SKM-1 (cell line): ENCODE measurements around the gene COPS3.

Experiments
- DNase-seq: peaks from one replicate; lab custom pipeline; 2025; ENCODE audit not compliant: unreplicated experiment; lab: John Stamatoyannopoulos, UW

Gene COPS3

DNA sequence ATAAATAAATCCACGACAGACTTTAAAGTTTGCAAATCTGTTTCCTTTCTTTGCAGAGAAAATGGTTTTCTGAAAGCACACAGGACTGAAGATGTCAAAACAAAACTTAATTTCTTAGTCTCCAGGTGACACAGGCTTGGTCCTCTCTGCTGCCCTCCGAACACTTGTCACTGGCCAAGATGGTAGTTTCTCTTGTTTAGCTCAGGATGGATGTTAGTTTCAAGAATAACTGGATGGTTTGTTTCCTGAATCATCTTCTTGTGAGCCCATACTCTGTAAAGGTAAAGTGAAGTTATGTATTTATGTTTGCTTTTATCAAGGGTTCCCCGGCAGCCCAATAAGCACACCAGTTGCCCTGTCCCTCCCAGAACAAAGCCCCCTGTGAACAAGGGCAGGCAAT, 34.2 kb downstream of the COPS3 start:
- DNase-seq: no peak

DNA sequence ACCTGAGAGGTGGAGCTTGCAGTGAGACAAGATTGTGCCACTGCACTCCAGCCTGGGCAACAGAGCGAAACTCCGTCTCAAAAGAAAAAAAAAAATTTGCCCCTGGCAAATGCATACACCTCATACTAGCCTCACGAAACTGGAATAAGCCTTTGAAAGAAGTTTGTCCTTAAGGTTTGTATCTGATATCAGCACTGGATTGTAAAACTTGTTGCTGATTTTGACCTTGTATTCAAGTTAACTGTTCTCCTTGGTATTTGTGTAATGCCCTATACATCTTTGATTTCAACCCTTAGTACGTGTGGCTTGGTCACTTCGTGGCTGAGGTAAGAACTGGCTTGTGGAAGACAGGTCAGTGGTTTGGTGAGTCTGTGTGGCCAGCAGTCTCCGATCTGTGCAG, 37.9 kb downstream of the COPS3 start:
- DNase-seq: no peak

DNA sequence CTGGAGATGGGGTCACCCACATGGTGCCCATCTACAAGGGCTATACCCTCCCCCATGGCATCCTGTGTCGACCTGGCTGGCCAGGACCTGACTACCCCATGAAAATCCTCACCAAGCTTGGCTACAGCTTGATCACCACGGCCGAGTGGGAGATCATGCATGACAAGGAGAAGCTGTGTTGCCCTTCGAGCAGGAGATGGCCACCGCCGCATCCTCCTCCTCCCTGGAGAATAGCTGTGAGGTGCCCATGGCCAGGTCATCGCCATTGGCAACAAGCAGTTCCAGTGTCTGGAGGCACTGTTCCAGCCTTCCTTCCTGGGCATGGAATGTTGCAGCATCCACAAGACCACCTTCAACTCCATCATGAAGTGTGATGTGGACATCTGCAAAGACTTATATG, 38.8 kb downstream of the COPS3 start:
- DNase-seq: no peak

DNA sequence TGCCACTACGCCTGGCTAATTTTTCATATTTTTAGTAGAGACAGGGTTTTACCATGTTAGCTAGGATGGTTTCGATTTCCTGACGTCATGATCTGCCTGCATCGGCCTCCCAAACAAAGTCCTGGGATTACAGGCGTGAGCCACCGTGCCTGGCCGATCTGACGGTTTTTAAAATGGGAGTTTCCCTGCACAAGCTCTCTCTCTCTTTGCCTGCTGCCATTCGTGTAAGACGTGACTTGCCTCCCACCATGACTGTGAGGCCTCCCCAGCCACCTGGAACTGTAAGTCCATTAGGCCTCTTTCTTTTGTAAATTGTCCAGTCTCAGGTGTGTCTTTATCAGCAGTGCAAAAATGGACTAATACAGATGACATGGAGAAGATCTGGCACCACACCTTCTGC, 39.4 kb downstream of the COPS3 start:
- DNase-seq: no peak

DNA sequence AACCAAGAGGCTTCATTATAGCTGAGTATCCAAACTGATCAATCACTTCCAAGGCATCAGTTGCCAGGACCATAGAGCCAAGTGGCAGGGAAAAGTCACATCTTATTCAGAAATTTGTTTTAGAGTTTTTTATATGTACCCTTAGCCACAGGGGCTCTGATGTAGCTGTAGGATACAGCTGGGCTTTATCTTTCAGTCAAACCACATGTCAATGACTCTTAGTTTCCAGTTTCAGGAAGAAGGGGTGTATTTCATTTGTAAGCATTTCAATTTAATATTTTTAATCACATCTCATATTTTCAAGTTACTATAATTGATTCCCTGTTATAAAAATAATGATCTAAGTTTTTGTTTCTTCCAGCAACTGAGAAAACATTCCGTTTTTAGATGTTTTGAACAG, 41.2 kb downstream of the COPS3 start:
- DNase-seq: no peak

DNA sequence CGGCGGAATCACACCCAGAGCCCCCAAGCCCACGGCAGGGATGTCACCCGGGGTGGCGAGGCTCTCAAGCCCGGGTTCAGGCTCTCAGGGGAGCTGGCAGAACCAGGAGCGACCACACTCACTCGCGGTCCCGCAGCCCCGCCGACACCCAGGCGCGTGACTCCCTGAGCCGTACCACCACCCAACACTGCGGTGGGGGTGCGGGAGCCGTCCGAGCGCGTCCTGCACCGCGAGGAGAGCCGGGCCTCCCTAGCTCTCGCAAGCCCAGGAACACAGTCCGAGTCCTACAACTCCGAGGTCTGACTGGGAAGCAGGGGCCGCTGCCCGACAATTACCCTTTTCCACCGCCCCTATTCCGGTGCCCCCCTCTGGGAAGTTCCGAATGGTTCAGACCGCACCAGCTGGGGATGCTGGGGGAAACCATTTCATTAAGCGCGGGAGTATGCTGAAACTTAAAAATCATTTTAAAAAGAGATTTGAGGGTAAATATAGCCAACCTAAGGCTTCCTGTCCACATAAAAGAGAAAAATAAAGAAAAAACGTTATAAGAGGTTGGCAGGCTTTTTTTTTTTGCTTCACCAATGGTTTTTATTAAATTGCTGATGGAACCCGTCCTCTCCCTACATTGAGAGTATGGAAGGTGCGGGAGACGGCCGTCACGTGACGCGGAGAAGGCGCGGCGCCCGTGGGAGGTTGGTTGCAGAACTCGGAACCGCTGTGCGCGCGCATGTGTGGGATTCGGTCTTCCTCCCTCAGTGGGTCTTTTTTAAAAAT, 43.8 kb downstream of the COPS3 start, which contains the start of gene FLCN:
TSS of gene FLCN (minus strand) at position 143 of the 774 bp plus-strand sequence. CDS start 9,031 bp downstream, outside the sequence.
- DNase-seq: peak; percentile 87

DNA sequence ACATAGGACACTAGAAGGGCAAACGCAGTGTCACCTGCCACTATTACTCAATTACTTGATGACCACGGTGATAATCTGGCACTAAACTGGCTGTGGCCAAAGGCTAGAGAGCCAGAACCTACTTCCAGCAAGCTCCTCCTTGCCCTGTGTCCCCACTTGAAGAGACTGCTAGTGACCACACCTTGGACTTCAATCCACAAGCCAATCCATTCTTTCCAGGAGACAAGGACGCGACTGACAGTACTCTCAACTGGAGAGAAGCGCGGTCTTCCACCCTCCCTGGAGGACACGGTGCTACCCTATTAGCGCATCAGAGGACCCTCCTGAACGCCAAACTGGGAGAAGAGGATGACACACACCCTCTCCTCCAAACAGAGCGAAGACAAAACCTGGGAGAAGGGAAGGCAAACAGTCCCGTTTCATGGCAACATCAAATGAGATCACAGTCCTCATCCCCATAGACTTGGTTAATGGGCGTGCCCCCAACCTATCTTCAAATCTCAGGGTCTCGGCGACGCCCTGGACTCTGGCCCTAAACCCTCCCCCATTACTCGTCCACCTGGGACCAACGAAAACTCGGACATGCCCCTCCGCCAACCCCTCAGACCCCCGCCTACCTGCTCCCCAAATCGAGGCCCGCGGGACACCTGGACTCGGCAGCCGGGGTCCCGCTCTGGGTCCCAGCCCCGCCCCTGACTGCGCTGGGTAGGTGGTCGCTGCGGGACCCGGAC, 44.6 kb downstream of the COPS3 start:
- DNase-seq: no peak

DNA sequence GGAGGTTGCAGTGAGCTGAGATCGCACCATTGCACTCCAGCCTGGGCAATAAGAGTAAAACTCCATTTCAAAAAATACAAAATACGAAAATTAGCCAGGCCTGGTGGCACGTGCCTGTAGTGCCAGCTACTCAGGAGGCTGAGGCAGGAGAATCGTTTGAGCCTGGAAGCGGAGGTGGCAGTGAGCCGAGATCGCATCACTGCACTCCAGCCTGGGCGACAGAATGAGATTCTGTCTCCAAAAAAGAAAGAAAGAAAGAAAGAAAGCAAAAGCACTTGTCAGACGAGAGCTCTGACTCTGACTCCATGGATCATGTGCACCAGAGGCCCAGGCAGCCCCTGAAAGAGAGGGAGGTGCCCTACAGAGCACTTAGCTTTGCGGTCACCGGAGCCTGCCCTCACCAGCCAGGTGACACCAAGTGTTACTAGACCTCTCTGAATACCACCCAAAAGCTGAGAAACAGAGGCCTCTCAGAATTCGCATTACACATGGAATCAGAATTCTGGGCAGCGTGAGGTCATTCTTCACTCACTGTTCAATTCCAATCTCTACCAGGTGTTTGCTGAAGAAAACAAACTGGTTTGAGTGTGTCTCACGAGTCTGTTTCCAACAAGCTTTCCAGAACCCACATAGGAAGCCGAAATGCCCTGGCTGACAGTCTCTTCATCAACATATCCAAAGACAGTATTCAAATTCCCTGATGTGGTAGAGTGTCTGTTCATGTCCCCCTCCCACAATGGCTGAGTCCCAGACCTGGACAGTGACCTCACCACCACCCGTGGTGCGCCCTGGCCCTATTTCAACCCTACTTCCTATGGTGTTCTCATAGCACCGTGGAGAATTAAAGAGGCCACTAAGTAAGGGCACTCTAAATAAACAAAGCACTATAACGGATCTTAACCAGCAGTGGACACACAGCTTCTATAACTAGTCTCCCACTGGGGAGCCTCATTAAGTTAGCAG, 45.6 kb downstream of the COPS3 start:
- DNase-seq: no peak

DNA sequence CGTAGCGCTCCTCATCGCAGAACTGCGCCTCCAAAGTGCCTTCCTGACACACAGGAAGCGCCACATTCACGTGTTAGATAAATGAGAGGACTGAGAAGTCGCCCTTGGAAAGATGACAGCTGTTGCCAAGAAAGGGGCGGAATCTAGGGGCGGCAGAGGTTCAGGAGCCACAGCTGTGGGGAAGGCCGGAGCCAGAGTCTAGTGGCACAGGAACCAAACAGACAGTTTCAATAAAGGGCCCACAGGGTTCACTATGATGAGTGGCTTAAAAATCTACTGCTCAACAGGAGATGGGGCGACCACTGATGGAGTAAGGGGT, 48.8 kb downstream of the COPS3 start:
- DNase-seq: no peak

DNA sequence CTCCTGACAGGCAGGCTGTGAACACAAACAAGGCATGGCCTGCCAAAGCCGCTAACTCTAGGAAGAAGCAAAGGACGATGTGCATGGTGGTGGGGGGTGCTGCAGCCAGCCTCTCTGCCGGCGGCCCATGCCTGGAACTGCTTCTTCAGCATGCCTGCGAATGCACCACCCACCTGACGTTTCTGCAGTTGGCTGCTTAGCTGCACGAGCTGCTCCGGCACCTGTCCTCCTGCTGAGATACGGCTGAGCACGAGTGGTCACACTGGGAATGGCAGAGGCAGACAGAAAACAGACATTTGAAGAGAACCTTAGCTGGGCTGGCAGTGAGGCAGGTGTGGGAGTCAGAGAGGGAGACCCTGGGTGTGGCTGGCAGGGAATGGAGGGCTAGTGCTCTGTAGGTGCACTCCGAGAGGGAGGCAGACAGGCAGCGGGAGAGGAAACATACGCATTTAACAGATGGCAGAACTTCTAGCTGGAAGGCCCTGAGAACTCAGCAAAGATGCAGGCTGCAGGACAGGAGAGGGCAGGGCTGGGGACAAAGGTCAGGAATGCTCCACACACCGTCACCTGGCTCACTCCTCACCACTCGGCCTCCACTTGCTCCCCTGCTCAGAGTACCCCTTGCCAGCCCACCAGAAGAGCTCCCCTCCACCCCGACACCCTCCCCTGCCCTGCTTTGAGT, 49.3 kb downstream of the COPS3 start:
- no peak for DNase-seq

DNA sequence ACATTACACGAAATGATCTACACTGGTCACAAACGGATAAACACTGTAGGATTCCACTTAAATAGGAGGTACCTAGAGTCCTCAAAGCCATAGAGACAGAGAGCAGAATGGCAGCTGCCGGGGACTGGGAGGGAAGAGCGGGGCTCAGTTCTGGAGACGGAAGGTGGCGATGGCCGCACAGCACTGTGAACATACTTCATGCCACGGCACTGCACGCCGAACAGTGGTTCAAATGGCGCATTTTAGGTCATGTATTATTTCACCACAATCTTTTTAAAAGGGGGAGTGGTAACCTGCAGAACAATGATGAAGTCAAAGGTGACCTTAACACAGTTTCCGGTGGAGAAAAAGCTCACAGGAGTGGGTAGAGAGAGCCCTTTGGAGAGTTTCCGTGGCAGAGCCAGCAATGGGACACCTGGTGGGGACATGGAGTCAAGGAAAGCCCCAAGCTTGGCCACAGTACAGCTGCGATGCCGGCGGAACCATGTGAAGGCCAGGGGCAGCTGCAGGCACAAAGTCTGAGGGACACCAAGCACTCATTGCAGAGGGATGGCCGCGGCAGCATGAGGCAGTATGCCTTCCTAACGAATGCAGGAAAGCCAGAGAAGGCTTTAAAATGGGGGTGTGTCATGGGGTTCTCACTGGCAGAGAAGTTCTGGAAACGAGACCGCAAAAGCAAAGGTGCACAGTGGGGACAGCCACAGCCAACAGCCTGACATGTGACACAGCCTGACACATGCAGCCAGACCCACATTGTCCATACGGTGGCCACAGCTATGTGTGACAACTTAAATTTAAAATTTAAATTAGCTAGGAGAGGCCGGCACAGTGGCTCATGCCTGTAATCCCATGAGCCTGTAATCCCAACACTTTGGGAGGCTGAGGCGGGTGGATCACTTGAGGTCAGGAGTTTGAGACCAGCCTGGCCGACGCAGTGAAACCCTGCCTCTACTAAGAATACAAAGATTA, 51.3 kb downstream of the COPS3 start:
- no peak for DNase-seq

DNA sequence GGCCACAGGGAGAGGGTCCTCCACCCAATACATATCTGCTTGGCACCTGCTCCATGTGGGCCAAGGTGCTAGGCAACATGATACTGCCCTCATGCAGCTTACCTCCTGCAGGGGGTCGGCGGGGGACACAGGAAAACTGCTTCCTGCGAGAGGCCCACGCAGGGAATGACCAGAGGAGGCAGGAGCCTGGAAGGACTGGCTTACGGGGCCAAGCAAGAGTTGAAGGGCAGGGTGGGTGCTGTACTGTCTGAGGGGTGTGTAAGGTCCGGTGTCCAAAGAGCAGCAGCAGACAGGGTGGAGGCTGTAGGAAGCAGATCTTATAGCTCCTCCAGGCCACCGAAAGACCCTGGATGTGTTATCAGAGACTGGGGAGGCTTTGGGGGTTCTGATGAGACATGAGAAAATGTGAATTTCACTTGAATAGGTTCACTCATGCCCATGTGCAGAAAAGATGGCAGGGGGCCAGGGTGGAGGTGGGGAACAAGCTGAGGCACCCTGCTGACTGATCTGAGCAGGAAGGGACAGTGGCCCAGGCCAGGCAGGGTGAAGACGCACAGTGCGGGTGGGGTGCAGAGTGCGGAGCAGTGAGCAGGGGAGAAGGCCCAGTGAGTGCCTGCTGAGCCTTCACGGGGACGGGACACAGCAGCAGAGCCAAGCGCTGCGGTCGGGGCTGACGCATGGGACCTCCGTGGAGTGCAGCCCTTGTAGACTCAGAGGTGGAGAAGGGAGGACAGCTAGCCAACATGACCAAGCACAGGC, 52.3 kb downstream of the COPS3 start:
- no peak for DNase-seq

DNA sequence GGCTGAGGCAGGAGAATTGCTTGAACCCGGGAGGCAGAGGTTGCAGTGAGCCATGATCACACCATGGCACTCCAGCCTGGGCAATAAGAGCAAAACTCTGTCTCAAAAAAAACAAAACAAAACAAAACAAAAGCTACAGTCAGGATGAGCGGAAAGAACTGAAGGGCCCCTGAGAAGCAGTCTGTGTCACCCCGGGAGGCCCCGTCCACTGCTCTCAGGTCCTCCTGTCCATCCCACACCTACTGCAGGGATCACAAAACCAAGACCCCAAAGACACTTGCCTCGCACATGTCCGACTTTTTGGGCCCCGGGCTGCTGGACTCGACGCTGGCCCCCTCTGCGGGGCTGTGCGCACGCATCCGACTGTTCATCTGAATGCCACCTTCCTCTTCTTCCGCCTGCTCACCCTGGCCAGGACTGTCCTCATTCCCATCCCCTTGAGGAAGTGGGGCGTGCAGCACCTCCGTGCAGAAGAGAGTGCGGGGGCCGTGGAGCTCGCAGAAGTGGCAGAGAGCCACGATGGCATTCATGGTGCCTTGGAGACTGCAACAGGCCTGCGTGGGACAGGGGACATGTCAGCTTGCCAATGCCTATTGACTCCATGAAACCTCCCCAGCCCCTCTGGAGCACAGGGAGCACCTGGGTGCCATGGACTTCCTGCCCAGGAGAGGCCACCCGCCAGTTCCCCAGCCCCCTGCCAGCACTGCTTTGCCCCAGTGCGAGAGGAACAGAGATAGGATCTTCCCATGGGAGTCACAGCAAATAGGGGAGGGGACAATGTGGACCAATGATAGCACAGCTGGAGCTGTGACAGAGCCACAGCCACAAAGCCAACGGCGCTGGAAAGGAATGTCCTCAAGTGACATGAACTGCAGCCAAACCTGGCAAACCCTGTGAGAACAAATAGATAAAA, 53.2 kb downstream of the COPS3 start:
- no peak for DNase-seq

DNA sequence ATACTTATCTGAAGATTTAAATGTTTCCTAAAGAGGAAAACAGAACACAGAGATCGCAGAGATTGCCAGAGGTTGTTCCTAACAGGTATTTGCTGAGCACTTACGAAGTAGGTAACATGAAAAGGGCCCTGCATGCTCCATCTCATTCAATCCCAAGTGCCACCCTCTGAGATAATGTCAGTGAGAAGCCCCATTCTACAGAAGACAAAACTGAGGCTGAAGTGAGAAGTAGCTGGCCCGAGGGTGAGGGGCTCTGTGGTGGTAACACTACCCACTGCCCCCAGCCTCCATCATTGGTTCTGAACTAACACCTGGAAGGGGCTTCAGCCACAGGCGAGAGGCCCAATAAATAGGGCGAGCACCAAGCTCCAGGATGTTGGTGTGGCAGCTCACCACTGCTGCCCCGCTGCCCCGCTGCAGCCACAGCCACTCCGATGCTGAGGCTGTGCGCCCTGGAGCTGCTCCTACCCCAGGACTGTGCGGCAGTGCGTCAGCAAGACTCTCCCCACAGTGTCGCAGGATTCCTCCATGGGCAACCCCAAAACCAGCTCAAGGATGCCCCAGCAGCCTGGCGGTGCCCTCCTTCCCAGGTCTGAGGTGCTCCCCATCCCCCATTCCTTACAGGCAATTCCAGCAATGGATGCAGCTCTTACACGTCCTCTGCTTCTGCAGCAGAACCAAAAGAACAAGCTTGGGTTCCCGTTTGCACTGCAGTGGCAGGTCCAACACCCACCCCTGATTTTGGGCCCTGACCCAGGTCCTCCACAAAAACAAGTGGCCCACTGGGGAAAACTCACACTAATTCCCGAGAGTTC, 54.4 kb downstream of the COPS3 start:
- no peak for DNase-seq

DNA sequence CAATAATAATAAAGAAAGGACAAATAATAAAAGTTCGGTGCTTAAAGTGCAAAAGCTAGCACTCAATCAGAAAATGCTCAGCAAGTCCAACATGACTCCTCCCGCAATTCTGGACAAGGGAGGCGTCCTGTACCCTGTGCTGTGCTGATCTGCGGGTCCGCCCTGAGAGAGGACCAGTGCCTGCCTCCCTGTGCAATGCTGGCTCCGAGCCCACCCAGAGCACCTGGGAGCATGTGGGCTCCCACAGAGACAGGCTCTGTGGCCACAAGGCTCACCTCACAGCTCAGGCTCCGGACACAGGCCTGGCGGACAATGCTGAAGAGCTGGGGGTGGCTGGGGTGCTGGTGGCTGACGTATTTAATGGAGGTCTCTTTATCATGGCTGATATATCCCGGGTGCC, 55.1 kb downstream of the COPS3 start:
- DNase-seq: no peak

DNA sequence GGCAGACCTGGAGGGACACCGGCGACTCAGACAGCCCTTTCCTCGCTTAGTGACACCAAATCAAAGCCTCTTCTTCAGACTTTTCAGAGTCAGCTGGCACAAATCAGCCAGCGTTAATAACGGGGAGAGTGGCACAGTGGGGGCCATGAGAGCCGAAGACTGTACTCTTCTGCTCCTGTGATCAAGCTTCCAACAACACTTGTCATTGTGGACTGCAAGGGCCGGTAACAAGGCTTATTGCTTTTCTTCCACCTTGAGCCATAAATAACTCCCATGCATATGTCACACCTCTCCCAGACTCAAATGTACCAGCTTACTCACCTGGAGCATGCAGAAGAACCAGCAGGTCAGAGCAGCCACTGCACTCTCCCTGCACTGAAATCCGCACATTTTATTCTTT, 56.9 kb downstream of the COPS3 start:
- DNase-seq: no peak

DNA sequence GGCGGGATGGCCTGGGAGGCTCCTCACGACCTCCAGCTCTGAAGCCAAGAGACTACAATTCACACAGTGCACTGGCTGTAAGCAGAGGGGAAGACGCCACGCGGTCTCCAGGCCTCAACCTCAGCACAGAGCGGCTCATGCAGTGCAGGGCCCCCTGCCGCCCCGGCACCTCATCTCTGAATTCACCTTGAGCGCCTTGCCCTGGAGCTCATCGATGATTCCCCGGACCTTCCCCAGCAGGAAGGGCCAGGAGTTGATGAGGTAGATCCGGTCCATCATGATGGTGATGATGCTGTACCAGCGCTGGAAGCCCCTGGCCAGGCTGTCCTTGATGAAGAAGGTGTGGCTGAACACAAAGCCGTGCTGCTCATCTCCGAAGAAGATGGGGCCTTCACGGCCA, 57.3 kb downstream of the COPS3 start:
- no peak for DNase-seq
